GM21526 (cell line): ENCODE measurements around the gene ZFYVE26.
"Not testable (repeated sequence)": the region's sequence is repeated elsewhere in the genome, so short reads cannot be mapped to it uniquely, and the experiment has no call there.

Experiments
- ATAC-seq: cut with Tn5 transposase; IDR thresholded peaks from one replicate; pipeline ENCODE4 v1.9.1; 2021; ENCODE audit warnings: moderate library complexity; ENCODE audit not compliant: unreplicated experiment, low FRiP score

Gene ZFYVE26

GRCh38 chr14:67759916-67760315 lies 56.5 kb downstream of the ZFYVE26 start:
- ATAC-seq, result no peak

- no peak for ATAC-seq
Measured at GRCh38 chr14:67757175-67757574, 59.2 kb downstream of the ZFYVE26 start.

GRCh38 chr14:67756496-67756895 lies 59.9 kb downstream of the ZFYVE26 start:
- ATAC-seq, result no peak

DNA sequence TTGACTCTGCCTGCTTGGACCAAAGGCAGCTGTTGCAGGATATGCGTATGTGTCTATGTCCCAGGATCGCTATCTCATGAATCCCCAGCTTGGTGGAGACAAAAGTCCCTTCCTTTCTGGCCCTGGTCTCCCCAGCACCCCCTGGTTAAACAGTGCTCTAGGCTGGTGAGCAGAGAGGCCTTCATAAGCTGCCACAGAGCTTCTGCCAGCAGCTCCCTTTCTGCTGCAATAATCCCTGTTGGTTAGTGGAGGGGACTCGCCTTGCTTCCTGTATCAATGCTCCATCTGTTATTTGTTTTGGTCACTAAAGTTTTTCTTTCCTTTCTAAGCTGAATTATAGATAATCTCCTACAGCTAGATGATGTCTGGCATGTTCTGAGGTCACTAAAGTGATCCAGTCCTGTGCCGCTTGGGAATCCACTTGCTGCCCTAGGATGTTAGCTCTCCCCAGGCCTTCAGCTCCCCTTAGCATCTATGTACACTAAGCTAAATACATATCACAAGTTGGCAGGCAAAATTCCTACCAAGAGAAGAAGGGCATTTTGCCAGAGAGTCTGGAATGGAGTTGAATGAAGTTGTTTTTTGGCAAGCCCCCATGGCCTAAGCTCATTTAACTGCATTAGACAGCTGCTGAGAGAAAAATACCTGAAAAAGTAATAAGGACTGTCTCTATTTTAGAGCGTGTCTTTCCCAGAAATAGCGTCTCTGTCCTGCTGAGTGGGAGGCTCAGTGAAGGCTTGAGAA lies 66.9 kb downstream of the ZFYVE26 start:
- no peak for ATAC-seq

- ATAC-seq, result no peak
Measured at GRCh38 chr14:67748312-67748711, 68.1 kb downstream of the ZFYVE26 start.

- ATAC-seq, result no peak
Measured at GRCh38 chr14:67746927-67747326, 69.5 kb downstream of the ZFYVE26 start.

- no peak for ATAC-seq
Measured at GRCh38 chr14:67744046-67744445, 72.3 kb downstream of the ZFYVE26 start.

GRCh38 chr14:67738740-67739504 lies 77.5 kb downstream of the ZFYVE26 start:
- ATAC-seq, result no peak

GRCh38 chr14:67736771-67737170 lies 79.6 kb downstream of the ZFYVE26 start:
- ATAC-seq, result no peak

DNA sequence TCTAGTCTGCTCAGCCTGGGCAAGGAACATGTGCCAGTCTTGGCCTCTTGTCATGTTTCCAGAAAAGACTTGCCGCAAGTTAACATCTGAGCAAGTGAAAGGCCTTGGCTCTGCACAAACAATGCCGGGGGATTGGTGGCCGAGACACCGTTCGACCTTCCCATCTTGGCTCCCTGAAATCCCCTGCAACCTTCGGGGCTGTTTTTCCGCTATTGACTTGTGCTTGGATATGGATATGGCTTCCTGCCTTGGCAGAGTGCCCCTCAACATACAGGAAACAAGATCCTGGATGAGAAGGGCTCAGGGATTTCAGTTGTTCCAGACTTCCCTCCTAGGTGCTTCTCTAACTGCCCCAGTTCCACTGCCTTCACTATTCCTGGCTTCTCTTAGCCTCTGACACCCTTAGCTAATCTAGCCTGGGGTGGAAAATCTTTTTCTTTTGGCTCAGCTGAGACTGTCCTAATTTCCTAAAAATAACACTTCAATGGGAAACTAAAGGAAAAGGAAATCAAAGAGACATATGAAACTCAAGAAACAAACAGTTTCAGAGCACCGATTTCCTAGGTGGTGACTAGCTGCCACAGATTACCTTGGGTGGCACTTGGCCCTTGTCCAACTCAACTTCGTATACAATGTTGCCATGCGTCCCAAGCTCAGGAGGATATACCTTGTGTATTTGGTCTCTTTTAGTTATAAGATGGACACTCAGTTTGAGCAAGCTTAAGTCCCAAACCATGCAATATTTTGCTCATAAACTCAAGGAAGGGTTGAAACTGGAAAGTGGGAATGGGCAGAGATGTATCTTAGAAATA lies 80.8 kb downstream of the ZFYVE26 start:
- no peak for ATAC-seq

GRCh38 chr14:67734675-67735074 lies 81.7 kb downstream of the ZFYVE26 start:
- ATAC-seq, result no peak

DNA sequence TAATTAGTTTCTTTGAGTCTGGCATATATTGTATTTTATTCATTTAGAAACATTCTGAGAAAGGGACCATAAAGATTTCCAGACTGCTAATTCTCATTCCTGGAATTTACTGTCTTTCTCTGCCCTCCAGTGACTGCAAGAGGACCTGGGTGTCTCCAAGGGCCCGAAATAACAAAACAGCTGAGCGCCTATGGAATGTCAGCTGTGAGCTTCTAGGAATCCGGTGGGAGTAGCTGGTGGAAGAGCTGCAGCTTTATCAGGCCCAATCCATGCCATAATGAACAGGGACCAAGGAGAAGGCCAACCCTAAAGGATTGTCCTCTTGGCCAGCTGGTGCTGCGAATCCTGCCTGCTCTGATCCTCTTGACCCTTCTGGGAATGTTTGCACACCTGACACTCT lies 82.8 kb downstream of the ZFYVE26 start:
- no peak for ATAC-seq

- no peak for ATAC-seq
Measured at GRCh38 chr14:67729072-67729885, 87.1 kb downstream of the ZFYVE26 start.

DNA sequence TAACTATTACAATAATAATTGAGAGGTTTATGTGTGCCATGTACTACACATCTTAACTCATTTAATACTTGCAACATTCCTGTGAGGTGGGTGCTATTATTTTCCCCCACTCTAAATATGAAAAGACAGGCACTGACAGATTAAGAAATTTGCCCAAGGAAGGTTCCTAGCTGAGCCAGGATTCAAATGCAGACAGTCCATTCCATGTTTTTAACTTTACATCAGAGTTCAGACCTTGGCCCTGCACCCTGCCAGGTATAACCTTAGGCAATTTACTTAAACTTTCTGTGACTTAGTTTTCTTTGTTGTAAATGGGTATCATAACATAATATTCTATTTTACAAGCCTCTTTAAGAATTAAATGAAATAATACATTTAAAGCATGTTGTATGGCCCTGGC lies 88.1 kb downstream of the ZFYVE26 start:
- ATAC-seq, result no peak

DNA sequence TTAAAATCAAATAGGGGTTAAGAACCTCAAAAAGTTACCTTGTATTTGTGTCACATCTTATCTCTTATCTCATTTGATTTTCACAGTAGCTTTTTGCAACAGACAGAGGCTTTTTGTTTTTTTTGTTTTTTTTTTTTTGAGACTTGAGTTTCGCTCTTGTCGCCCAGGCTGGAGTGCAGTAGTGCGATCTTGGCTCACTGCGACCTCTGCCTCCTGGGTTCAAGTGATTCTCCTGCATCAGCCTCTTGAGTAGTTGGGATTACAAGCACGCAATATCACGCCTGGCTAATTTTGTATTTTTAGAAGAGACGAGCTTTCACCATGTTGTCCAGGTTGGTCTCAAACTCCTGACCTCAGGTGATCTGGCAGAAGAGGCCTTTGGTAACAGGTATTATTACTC lies 89.0 kb downstream of the ZFYVE26 start:
- ATAC-seq, result no peak

- no peak for ATAC-seq
Measured at GRCh38 chr14:67725171-67725570, 91.2 kb downstream of the ZFYVE26 start.

GRCh38 chr14:67722293-67722692 lies 94.1 kb downstream of the ZFYVE26 start:
- ATAC-seq, result no peak

GRCh38 chr14:67721875-67722274 lies 94.5 kb downstream of the ZFYVE26 start:
- no peak for ATAC-seq

- no peak for ATAC-seq
Measured at GRCh38 chr14:67719866-67720265, 96.5 kb downstream of the ZFYVE26 start.

- not testable (repeated sequence) for ATAC-seq
Measured at GRCh38 chr14:67719385-67719784, 97.0 kb downstream of the ZFYVE26 start.
